ENCODE data around the gene RGS7.
"Not testable (repeated sequence)": the region's sequence is repeated elsewhere in the genome, so short reads cannot be mapped to it uniquely, and the experiment has no call there.

Gene RGS7

DNA sequence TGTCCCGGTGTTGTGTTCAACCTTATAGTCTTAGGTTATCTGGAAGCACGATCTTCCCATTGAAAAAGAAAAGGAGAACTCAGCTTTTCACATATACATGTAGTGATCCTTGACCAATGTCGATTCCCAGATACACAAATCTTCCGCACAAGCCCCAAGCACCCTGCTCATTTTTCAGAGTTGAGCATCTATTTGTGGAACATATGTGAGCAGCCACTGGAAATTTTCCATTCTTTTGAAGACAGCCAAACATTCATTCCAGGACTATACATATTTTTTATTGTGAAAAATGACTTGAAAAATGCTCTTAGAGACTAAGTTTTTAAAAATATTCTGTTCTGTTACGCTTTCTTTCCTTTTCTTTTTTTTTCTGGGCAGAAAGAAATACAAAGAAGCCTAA is 371.9 kb downstream of the RGS7 start:
- DNase-seq (ENCODE audit: extremely low read depth, low read depth): no peak
- H3K4me3 ChIP-seq (replicated peaks; ENCODE audit: low read depth, low read length): no peak overlapping the region
- TF ChIP-seq, protein P1, sequence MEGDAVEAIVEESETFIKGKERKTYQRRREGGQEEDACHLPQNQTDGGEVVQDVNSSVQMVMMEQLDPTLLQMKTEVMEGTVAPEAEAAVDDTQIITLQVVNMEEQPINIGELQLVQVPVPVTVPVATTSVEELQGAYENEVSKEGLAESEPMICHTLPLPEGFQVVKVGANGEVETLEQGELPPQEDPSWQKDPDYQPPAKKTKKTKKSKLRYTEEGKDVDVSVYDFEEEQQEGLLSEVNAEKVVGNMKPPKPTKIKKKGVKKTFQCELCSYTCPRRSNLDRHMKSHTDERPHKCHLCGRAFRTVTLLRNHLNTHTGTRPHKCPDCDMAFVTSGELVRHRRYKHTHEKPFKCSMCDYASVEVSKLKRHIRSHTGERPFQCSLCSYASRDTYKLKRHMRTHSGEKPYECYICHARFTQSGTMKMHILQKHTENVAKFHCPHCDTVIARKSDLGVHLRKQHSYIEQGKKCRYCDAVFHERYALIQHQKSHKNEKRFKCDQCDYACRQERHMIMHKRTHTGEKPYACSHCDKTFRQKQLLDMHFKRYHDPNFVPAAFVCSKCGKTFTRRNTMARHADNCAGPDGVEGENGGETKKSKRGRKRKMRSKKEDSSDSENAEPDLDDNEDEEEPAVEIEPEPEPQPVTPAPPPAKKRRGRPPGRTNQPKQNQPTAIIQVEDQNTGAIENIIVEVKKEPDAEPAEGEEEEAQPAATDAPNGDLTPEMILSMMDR (IDR thresholded peaks at IDR 0.05; ENCODE audit: low read depth, low read length, missing control alignments): no peak

DNA sequence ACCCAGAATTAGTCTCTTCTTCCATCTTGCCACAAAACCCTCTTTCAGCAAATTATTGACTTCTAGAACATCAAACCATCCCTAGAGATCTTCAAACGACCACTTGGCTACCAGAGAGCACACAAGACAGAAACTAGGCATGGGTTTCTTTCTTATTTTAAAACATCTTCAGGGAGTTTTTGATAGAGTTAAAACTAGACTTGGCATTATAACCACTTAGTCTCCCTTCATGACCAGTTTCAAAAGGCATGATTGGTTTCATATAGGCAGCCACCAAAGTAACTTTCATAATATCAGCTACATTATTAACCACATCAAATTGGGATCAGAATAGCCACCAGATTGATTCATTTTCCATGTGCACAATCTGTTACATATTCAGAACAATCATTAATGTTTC is 376.7 kb downstream of the RGS7 start:
- TF ChIP-seq, protein P1 (IDR thresholded peaks at IDR 0.05; ENCODE audit: low read depth, low read length, missing control alignments): no peak
- H3K4me3 ChIP-seq (replicated peaks; ENCODE audit: low read depth, low read length): no peak overlapping the region
- no peak for DNase-seq (ENCODE audit: extremely low read depth, low read depth)

DNA sequence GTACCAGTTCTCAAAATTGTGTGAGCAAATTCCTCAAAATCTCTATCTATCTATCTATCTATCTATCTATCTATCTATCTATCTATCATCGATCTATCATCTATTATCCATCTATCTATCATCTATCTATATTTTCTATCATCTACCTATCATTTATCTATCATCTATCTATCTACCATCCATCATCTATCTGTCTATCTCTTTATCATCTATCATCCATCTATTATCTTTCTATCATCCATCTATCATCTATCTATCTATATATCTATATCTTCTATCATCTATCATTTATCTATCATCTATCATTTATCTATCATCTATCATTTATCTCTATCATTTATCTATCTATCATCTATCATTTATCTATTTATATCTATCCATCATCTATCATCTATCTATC is 380.3 kb downstream of the RGS7 start:
- no peak overlapping the region for H3K4me3 ChIP-seq (replicated peaks; ENCODE audit: low read depth, low read length)
- DNase-seq (ENCODE audit: extremely low read depth, low read depth): no peak
- TF ChIP-seq, protein P1 (IDR thresholded peaks at IDR 0.05; ENCODE audit: low read depth, low read length, missing control alignments): no peak

DNA sequence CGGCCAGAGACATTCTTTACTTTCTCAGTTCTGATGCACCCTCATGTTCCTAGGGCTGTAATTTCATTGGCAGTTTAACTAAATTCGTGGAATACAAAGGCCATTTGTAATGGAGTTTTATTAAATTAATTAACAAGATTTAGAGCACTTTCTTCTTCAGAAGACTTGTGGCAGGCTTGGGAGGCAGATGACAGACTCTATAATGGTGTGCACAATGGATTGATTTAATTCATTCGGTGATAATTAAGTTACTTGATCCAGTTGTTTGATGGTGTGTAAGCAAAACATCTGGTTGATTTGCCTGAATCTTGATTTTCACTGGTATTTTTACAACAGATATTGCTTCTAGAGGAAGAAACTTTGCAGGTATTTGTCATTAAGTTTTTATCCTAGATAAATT is 383.1 kb downstream of the RGS7 start:
- TF ChIP-seq, protein P1 (IDR thresholded peaks at IDR 0.05; ENCODE audit: low read depth, low read length, missing control alignments): no peak
- H3K4me3 ChIP-seq (replicated peaks; ENCODE audit: low read depth, low read length): no peak overlapping the region
- no peak for DNase-seq (ENCODE audit: extremely low read depth, low read depth)

DNA sequence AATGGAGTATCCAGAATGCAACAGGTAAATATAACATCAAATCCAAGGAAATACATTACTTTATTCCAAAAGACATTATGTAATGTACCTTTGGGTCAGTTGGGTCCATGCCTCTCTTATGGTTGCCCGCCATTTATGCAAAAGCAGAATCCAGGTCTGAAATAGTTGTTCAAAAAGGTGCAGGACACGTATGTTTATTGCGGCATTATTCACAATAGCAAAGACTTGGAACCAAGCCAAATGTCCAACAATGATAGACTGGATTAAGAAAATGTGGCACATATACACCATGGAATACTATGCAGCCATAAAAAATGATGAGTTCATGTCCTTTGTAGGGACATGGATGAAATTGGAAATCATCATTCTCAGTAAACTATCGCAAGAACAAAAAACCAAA is 384.9 kb downstream of the RGS7 start:
- not testable (repeated sequence) for H3K4me3 ChIP-seq (replicated peaks; ENCODE audit: low read depth, low read length); DNase-seq (ENCODE audit: extremely low read depth, low read depth)

DNA sequence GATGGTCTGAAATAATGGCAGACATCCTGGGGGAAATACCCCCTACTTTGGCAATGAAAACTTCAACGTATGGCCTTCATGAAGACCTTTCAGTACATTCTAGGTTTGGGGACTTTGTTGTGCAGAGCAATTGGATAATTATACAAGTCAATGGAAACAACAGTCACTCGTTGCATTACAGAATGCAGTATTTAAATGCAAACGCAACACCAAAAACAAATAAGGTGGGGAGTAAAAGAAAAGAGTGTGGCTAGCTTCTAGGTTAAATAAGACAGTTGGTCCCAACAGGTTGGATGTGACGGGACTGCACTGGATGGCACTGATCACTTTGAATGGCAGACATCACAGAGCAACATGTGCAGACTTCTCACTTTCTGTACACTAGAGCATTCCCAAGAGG is 386.8 kb downstream of the RGS7 start:
- TF ChIP-seq, protein P1 (IDR thresholded peaks at IDR 0.05; ENCODE audit: low read depth, low read length, missing control alignments): no peak
- H3K4me3 ChIP-seq (replicated peaks; ENCODE audit: low read depth, low read length): no peak overlapping the region
- no peak for DNase-seq (ENCODE audit: extremely low read depth, low read depth)

DNA sequence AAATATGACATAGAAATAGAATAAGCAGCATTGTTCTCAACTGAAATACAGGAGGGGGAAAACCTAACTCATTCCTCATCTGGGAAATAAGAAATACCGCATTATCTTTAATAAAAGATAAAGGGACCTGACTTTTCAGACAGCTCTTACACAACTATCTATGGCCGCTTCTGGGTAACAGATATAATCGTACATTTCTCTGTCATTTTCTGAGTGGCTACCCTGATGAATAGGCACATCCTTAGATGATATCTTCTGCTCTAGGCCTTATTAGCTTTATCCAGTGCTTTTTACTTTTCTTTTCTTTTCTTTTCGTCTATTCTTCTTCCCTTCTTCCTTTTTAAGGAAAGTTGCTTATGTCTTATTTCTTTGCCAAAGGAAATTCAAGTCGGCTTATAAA is 388.1 kb downstream of the RGS7 start:
- no peak overlapping the region for H3K4me3 ChIP-seq (replicated peaks; ENCODE audit: low read depth, low read length)
- no peak for DNase-seq (ENCODE audit: extremely low read depth, low read depth)
- TF ChIP-seq, protein P1 (IDR thresholded peaks at IDR 0.05; ENCODE audit: low read depth, low read length, missing control alignments): no peak

Measured in HFF-Myc (cell line).